NCI-H69 (cell line): ENCODE results near the gene BMS1.
A peak's percentile ranks its signal among the peaks of the same experiment; 100 is the strongest.
"Not testable (repeated sequence)": the region's sequence is repeated elsewhere in the genome, so short reads cannot be mapped to it uniquely, and the experiment has no call there.

Experiments
- DNase-seq: peaks from one replicate; lab custom pipeline; 2025; lab: John Stamatoyannopoulos, UW

Gene BMS1

GRCh38 chr10:42782446-42783180 lies at the start of gene BMS1:
BMS1 (plus strand) TSS chr10:42782795; CDS start chr10:42784395, 1,600 bp downstream.
- peak; percentile 91 for DNase-seq

GRCh38 chr10:42734536-42734935 lies 48.1 kb upstream of the BMS1 start:
- DNase-seq: peak; percentile 18

GRCh38 chr10:42738679-42739078 lies 43.9 kb upstream of the BMS1 start:
- no peak for DNase-seq

- DNase-seq: not testable (repeated sequence)
These were observed 41.1 kb upstream of the BMS1 start for GRCh38 chr10:42741536-42741935.

GRCh38 chr10:42743697-42744096 lies 38.9 kb upstream of the BMS1 start:
- DNase-seq: no peak

GRCh38 chr10:42744134-42744701 lies 38.4 kb upstream of the BMS1 start:
- DNase-seq: peak; percentile 1

GRCh38 chr10:42753126-42753506 lies 29.5 kb upstream of the BMS1 start:
- DNase-seq: peak; percentile 66

GRCh38 chr10:42753507-42754154 lies 29.0 kb upstream of the BMS1 start:
- peak; percentile 16 for DNase-seq

GRCh38 chr10:42754155-42755027 lies 28.2 kb upstream of the BMS1 start:
- DNase-seq: peak; percentile 56

GRCh38 chr10:42755028-42755451 lies 27.6 kb upstream of the BMS1 start:
- DNase-seq: no peak

GRCh38 chr10:42755556-42756093 lies 27.0 kb upstream of the BMS1 start:
- no peak for DNase-seq

GRCh38 chr10:42767906-42768305 lies 14.7 kb upstream of the BMS1 start:
- no peak for DNase-seq

GRCh38 chr10:42768581-42769152 lies 13.9 kb upstream of the BMS1 start:
- no peak for DNase-seq

- no peak for DNase-seq
These were observed 13.4 kb upstream of the BMS1 start for GRCh38 chr10:42769173-42769572.

- peak; percentile 4 for DNase-seq
These were observed 12.9 kb upstream of the BMS1 start for GRCh38 chr10:42769673-42770072.

GRCh38 chr10:42776681-42777080 lies 5.9 kb upstream of the BMS1 start:
- no peak for DNase-seq

- DNase-seq: no peak
These were observed 2.1 kb upstream of the BMS1 start for GRCh38 chr10:42780456-42780855.

GRCh38 chr10:42781893-42782445 lies 626 bp upstream of the BMS1 start:
- DNase-seq: no peak

- DNase-seq: peak; percentile 90
These were observed 570 bp downstream of the BMS1 start for GRCh38 chr10:42783181-42783549.

- DNase-seq: no peak
These were observed 3.2 kb downstream of the BMS1 start for GRCh38 chr10:42785759-42786158.

GRCh38 chr10:42790835-42791234 lies 8.2 kb downstream of the BMS1 start:
- no peak for DNase-seq
